Skeletal muscle satellite cell (primary cell): ENCODE data around the gene CBR1.
"Not testable (repeated sequence)": the region's sequence is repeated elsewhere in the genome, so short reads cannot be mapped to it uniquely, and the experiment has no call there.

Experiments used
- H3K27me3 ChIP-seq: 2 replicates; pipeline ENCODE4 v1.7.0; 2013; ENCODE audit warnings: low read length; ENCODE audit not compliant: control insufficient read depth, insufficient read depth
- H3K36me3 ChIP-seq: 2 replicates; pipeline ENCODE4 v1.7.0; 2013; ENCODE audit warnings: mild to moderate bottlenecking, control low read depth, low read length; ENCODE audit not compliant: insufficient read depth
- H3K4me1 ChIP-seq: 2 replicates; pipeline ENCODE4 v1.7.0; 2013; ENCODE audit warnings: low read length; ENCODE audit not compliant: control insufficient read depth, insufficient read depth
- H3K4me2 ChIP-seq: 2 replicates; pipeline ENCODE4 v1.7.0; 2013; ENCODE audit warnings: mild to moderate bottlenecking, low read length
- H3K4me3 ChIP-seq: 2 replicates; pipeline ENCODE4 v1.7.0; 2013; ENCODE audit warnings: low read length
- H3K9ac ChIP-seq: 2 replicates; pipeline ENCODE4 v1.7.0; 2013; ENCODE audit warnings: mild to moderate bottlenecking, low read depth, low read length, moderate library complexity
- H3K9me3 ChIP-seq: replicated peaks from 2 replicates; pipeline ENCODE4 v1.7.0; 2013; ENCODE audit warnings: mild to moderate bottlenecking, control low read depth, low read length

Gene CBR1

DNA sequence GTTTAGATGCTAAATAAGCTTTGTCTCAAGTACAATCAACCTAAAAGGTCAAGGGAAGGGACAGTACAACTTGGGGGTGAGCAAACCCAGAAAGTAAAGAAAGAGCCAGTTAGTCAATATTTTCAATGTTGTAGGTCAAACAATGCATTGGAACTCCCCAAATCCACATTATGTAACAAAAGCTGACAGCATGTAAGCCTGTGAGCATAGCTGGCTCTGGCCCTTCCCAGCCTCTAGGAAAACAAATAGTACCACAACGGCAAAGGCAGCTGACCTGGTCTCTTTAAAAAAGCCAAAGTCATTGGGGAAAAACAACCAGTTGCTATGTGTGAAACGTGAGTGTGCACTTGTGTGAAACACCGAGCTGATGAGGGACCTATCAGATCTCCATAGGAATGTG is 3.4 kb downstream of the CBR1 start:
- H3K4me3 ChIP-seq = no peak overlapping the region
- H3K9me3 ChIP-seq = peaks cover 6% of the 10 kb centered on the region
- peak overlapping the region; percentile 11 for H3K4me2 ChIP-seq
- no peaks in the 10 kb centered on the region for H3K27me3 ChIP-seq
- H3K36me3 ChIP-seq = peaks cover 27% of the 10 kb centered on the region
- no peak overlapping the region for H3K9ac ChIP-seq
- H3K4me1 ChIP-seq = peaks cover 24% of the 10 kb centered on the region

- H3K4me1 ChIP-seq = peaks cover 24% of the 10 kb centered on the region
- H3K27me3 ChIP-seq, H3K4me2 ChIP-seq, H3K9ac ChIP-seq, H3K9me3 ChIP-seq, H3K4me3 ChIP-seq: not testable (repeated sequence)
- peaks cover 27% of the 10 kb centered on the region for H3K36me3 ChIP-seq
Observed at GRCh38 chr21:36073911-36074310, 4.1 kb downstream of the CBR1 start.

DNA sequence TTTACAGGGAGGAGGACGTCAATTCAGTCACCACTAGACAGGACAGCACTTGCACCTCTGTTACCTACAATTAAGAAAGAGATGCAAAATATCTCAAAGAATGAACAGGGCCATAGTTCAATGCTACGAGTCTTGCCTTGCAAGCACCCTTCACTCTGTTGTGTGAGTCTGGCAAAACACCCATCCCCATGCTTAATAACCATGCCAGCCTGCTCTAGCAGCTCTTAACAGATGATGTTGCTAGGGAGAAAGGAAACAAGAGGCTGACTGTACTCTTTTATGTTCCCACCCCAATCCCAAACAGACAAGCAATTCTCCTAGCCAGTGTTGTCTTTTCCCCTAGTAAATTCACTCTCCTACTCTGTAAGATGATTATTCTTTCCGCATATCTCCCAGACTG is 5.3 kb downstream of the CBR1 start:
- H3K36me3 ChIP-seq = peaks cover 27% of the 10 kb centered on the region
- H3K4me1 ChIP-seq = peaks cover 19% of the 10 kb centered on the region
- no peak overlapping the region for H3K9ac ChIP-seq
- H3K4me3 ChIP-seq = no peak overlapping the region
- no peak overlapping the region for H3K4me2 ChIP-seq
- H3K27me3 ChIP-seq = no peaks in the 10 kb centered on the region
- H3K9me3 ChIP-seq = no peaks in the 10 kb centered on the region

DNA sequence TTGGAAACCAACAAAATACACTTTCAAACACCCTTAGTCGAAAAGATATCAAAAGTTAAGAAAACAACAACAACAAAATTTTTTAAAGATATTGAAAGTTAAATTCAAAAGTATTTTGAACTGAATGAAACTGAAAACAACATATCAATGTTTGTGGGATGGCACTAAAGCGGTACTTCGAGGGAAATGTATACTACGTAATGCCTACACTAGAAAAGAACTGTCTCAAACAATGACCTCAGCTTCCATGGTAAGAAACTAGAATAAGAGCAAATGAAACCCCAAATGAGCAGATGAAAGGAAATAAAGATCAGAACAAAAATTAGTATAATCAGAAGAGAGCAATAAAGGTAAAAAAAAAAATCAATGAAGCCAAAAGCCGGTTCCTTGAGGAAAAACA is 6.1 kb downstream of the CBR1 start:
- H3K36me3 ChIP-seq = peaks cover 26% of the 10 kb centered on the region
- no peaks in the 10 kb centered on the region for H3K27me3 ChIP-seq
- H3K9ac ChIP-seq = no peak overlapping the region
- no peaks in the 10 kb centered on the region for H3K9me3 ChIP-seq
- H3K4me3 ChIP-seq = no peak overlapping the region
- no peak overlapping the region for H3K4me2 ChIP-seq
- peaks cover 16% of the 10 kb centered on the region for H3K4me1 ChIP-seq

- Histone ChIP-seq H3K4me3 (no peak overlapping the region), H3K4me2 (no peak overlapping the region), H3K9ac (no peak overlapping the region), H3K4me1 (peaks cover 5% of the 10 kb centered on the region), H3K9me3 (no peaks in the 10 kb centered on the region), H3K36me3 (peaks cover 15% of the 10 kb centered on the region), H3K27me3 (no peaks in the 10 kb centered on the region)
Observed at GRCh38 chr21:36076878-36077655, 7.2 kb downstream of the CBR1 start.

- no peak overlapping the region for H3K9ac ChIP-seq
- no peaks in the 10 kb centered on the region for H3K4me1 ChIP-seq
- no peaks in the 10 kb centered on the region for H3K9me3 ChIP-seq
- H3K27me3 ChIP-seq = no peaks in the 10 kb centered on the region
- H3K36me3 ChIP-seq = peaks cover 8% of the 10 kb centered on the region
- no peak overlapping the region for H3K4me3 ChIP-seq
- H3K4me2 ChIP-seq = no peak overlapping the region
Observed at GRCh38 chr21:36077758-36078157, 7.9 kb downstream of the CBR1 start.

DNA sequence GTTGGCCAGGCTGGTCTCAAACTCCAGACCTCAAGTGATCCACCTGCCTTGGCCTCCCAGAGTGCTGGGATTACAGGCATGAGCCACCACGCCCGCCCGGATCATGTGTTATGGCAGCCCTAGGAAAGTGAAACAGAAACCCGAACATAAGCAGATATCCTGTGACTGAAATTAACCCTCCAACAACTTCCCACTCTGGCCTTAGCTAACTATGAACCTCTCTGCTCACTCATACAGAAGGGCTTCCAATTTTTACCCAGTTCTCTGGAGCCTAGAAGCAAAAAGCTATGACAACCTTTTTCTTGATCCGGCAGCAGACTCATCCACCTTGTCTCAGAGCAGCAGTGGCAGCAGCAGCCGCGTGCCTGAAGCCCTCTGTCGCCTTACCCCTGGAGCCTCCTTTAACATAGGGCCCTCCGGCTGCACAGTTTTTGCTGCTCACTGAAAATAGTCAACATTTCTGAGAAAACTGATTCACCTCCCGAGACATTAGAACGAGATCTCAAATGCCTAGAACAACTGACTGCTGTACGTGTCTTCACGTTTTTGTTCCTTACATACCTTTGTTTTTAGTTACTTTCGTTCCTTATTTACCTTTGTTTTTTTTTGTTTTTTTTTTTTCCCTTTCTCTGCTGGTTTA is 9.3 kb downstream of the CBR1 start:
- Histone ChIP-seq H3K36me3 (no peaks in the 10 kb centered on the region), H3K4me3 (peak overlapping the region; percentile 17), H3K9me3 (no peaks in the 10 kb centered on the region), H3K27me3 (no peaks in the 10 kb centered on the region), H3K4me2 (peak overlapping the region; percentile 66), H3K9ac (no peak overlapping the region), H3K4me1 (no peaks in the 10 kb centered on the region)

- no peaks in the 10 kb centered on the region for H3K36me3 ChIP-seq
- no peak overlapping the region for H3K4me3 ChIP-seq
- H3K9ac ChIP-seq = no peak overlapping the region
- H3K4me2 ChIP-seq = no peak overlapping the region
- H3K4me1 ChIP-seq = no peaks in the 10 kb centered on the region
- no peaks in the 10 kb centered on the region for H3K27me3 ChIP-seq
- no peaks in the 10 kb centered on the region for H3K9me3 ChIP-seq
Observed at GRCh38 chr21:36079671-36080070, 9.8 kb downstream of the CBR1 start.

GRCh38 chr21:36080386-36080785 is 10.6 kb downstream of the CBR1 start:
- no peaks in the 10 kb centered on the region for H3K36me3 ChIP-seq
- no peak overlapping the region for H3K9ac ChIP-seq
- no peaks in the 10 kb centered on the region for H3K9me3 ChIP-seq
- H3K4me2 ChIP-seq = no peak overlapping the region
- no peak overlapping the region for H3K4me3 ChIP-seq
- H3K4me1 ChIP-seq = no peaks in the 10 kb centered on the region
- no peaks in the 10 kb centered on the region for H3K27me3 ChIP-seq

- Histone ChIP-seq H3K4me1 (no peaks in the 10 kb centered on the region), H3K9me3 (no peaks in the 10 kb centered on the region), H3K36me3 (no peaks in the 10 kb centered on the region), H3K4me3 (no peak overlapping the region), H3K27me3 (no peaks in the 10 kb centered on the region), H3K4me2 (no peak overlapping the region), H3K9ac (no peak overlapping the region)
Observed at GRCh38 chr21:36082237-36082664, 12.4 kb downstream of the CBR1 start.

- no peak overlapping the region for H3K9ac ChIP-seq
- H3K4me1 ChIP-seq = no peaks in the 10 kb centered on the region
- no peaks in the 10 kb centered on the region for H3K36me3 ChIP-seq
- no peak overlapping the region for H3K4me3 ChIP-seq
- H3K4me2 ChIP-seq = no peak overlapping the region
- H3K27me3 ChIP-seq = no peaks in the 10 kb centered on the region
- H3K9me3 ChIP-seq = no peaks in the 10 kb centered on the region
Observed at GRCh38 chr21:36087362-36088138, 17.7 kb downstream of the CBR1 start.
